Upper lobe of left lung (tissue), 6 donors: ENCODE data around the gene VEGFB. TPM values are rescaled to one million over a fixed set of nuclear protein-coding genes. Genes with fewer than 3 reads are reported as not detected.

Source experiments
- ATAC-seq, 2 donors: fragments of 200-7000 bp; cut with Tn5 transposase; one replicate each; pipeline ENCODE4 v1.9.1; 2022; ENCODE audit warnings: mild to moderate bottlenecking in 2 of 2, moderate library complexity in 2 of 2; ENCODE audit not compliant: low FRiP score in 2 of 2
- DNase-seq, 2 donors: peaks; one replicate each; pipeline ENCODE4 v3.0.0-alpha.2; 2019 to 2020
- H3K27ac ChIP-seq, 4 donors: fragments of 200-600 bp; sonication (generic); one replicate each; pipeline ENCODE4 v1.5.1; 2016 to 2019
- H3K27me3 ChIP-seq, 4 donors: fragments of 200-600 bp; sonication (generic); one replicate each; pipeline ENCODE4 v1.5.1; 2017 to 2019
- H3K36me3 ChIP-seq, 4 donors: fragments of 200-600 bp; sonication (generic); one replicate each; pipeline ENCODE4 v1.5.1; 2016 to 2019
- H3K4me1 ChIP-seq, 4 donors: fragments of 200-600 bp; sonication (generic); one replicate each; pipeline ENCODE4 v1.5.1; 2018 to 2019
- H3K4me3 ChIP-seq, 4 donors: fragments of 200-600 bp; sonication (generic); one replicate each; pipeline ENCODE4 v1.5.1; 2017 to 2019; ENCODE audit warnings: mild to moderate bottlenecking in 2 of 4, moderate library complexity in 1 of 4
- H3K9me3 ChIP-seq, 4 donors: fragments of 200-600 bp; sonication (generic); one replicate each; pipeline ENCODE4 v1.5.1; 2018 to 2019
- CTCF ChIP-seq, 6 experiments: fragments of 450-650 bp in 4 of 6; fragments of 200-600 bp in 2 of 6; sonication (generic) in 2 of 6; IDR thresholded peaks; one replicate each; pipeline ENCODE4 v1.5.1; 2016 to 2019; ENCODE audit warnings: antibody characterized with exemption in 6 of 6
- EP300 ChIP-seq, 4 donors: sonication (generic); formaldehyde crosslinking; IDR thresholded peaks; one replicate each; pipeline ENCODE4 v1.5.1; 2017; ENCODE audit warnings: antibody characterized with exemption in 4 of 4, control low read depth in 2 of 4
- POLR2A ChIP-seq, 4 donors: fragments of 450-650 bp; IDR thresholded peaks; one replicate each; pipeline ENCODE4 v1.5.1; 2016 to 2017; ENCODE audit warnings: antibody characterized with exemption in 4 of 4, mild to moderate bottlenecking in 2 of 4
- POLR2AphosphoS5 ChIP-seq, 2 donors: sonication (generic); formaldehyde crosslinking; IDR thresholded peaks; one replicate each; pipeline ENCODE4 v1.5.1; 2017; ENCODE audit warnings: antibody characterized with exemption in 2 of 2
- WGBS, 2 donors: methylation state at CpG; one replicate each; pipeline ENCODE4 v1.1.5; 2017 to 2018; 5-methylcytosine and 5-hydroxymethylcytosine counted together
- total RNA-seq, 6 donors: library from RNA; depleted of rRNA in 4 of 6; stranded (reverse); fragments of >200 nt in 4 of 6; gene quantifications; one replicate each; pipeline versions ENCODE4 v1.1.0 to v1.2.1, GENCODE V29; 2016 to 2021
- donor health status: DM: no; HTN: no; CAD: no; lungs with moderate emphysema.
- donor health status: DM: no; HTN: yes; CAD: no; lungs with severe emphysema.

Gene VEGFB
- total RNA-seq, 6 donors from 2014 or later, result 25.1 to 171 (median 124) TPM

- H3K4me3 ChIP-seq, result peak overlapping the region in 1 of 4 donors; percentile 88
- H3K27ac ChIP-seq, result no peak overlapping the region
- no peak for TF ChIP-seq CTCF (IDR thresholded peaks at IDR 0.05)
- no peak for TF ChIP-seq POLR2A (IDR thresholded peaks at IDR 0.05)
- no peak for TF ChIP-seq EP300 (IDR thresholded peaks at IDR 0.05)
- TF ChIP-seq POLR2AphosphoS5 (IDR thresholded peaks at IDR 0.05), result no peak
- peaks cover 16 to 30% (median 24%) of the 10 kb centered on the region in 4 donors for H3K4me1 ChIP-seq
- no peak for DNase-seq
- no peaks in the 10 kb centered on the region for H3K9me3 ChIP-seq
- no peaks in the 10 kb centered on the region for H3K27me3 ChIP-seq
- 88 to 93% methylated on average over 3 of the region's 3 CpGs for WGBS, 2 donors
- no peak for ATAC-seq
- H3K36me3 ChIP-seq, result peaks cover 0 to 17% (median 15%) of the 10 kb centered on the region in 4 donors
Observed at GRCh38 chr11:64283092-64283491, 48.7 kb downstream of the VEGFB start.

GRCh38 chr11:64284048-64284961 lies 49.9 kb downstream of the VEGFB start, which contains the start of gene BAD:
Gene BAD, minus strand, starts transcription at chr11:64284665. Its CDS starts 297 bp downstream, at chr11:64284368.
- WGBS, 2 donors, result 4 to 67% methylated on average over 1 to 32 of the region's 44 CpGs
- peak; percentile 95 to 97 for ATAC-seq
- no peak for TF ChIP-seq EP300 (IDR thresholded peaks at IDR 0.05)
- peak in 1 of 6 experiments; percentile 7 for TF ChIP-seq CTCF (IDR thresholded peaks at IDR 0.05)
- TF ChIP-seq POLR2A (IDR thresholded peaks at IDR 0.05), result peak in 3 of 4 donors; percentile 26 to 84 (median 74)
- TF ChIP-seq POLR2AphosphoS5 (IDR thresholded peaks at IDR 0.05), result peak in 1 of 2 donors; percentile 23

GRCh38 chr11:64284962-64285884 lies 50.8 kb downstream of the VEGFB start, which contains the start of gene GPR137:
Gene GPR137, plus strand, starts transcription at chr11:64285848. Its CDS starts 677 bp downstream, at chr11:64286525.
- DNase-seq, result peak; percentile 89 to 99
- H3K36me3 ChIP-seq, result peaks cover 0 to 10% (median 8%) of the 10 kb centered on the region in 4 donors
- TF ChIP-seq POLR2A (IDR thresholded peaks at IDR 0.05) (peak in 1 of 4 donors; percentile 70), POLR2AphosphoS5 (IDR thresholded peaks at IDR 0.05) (peak; percentile 3 to 29), EP300 (IDR thresholded peaks at IDR 0.05) (no peak), CTCF (IDR thresholded peaks at IDR 0.05) (peak in 3 of 6 experiments; percentile 9 to 35 (median 24))
- peak within 1 kb of the TSS; percentile 59 to 94 (median 86) for H3K4me3 ChIP-seq
- peaks cover 16 to 30% (median 24%) of the 10 kb centered on the region in 4 donors for H3K4me1 ChIP-seq
- peak; percentile 81 to 92 for ATAC-seq
- H3K9me3 ChIP-seq, result no peaks in the 10 kb centered on the region
- 0% methylated on average over 7 to 22 of the region's 102 CpGs for WGBS, 2 donors
- H3K27ac ChIP-seq, result peak within 1 kb of the TSS; percentile 93 to 99 (median 96)
- H3K27me3 ChIP-seq, result no peaks in the 10 kb centered on the region

More at GRCh38 chr11:64284048-64284961, 49.9 kb downstream of the VEGFB start, which contains the start of gene BAD:
- peaks cover 0 to 10% (median 8%) of the 10 kb centered on the region in 4 donors for H3K36me3 ChIP-seq
- H3K4me1 ChIP-seq, result peaks cover 16 to 30% (median 24%) of the 10 kb centered on the region in 4 donors
- H3K4me3 ChIP-seq, result peak within 1 kb of the TSS; percentile 59 to 94 (median 86)
- DNase-seq, result peak; percentile 98 to 99
- H3K27me3 ChIP-seq, result no peaks in the 10 kb centered on the region
- H3K9me3 ChIP-seq, result no peaks in the 10 kb centered on the region
- peak within 1 kb of the TSS; percentile 93 to 99 (median 96) for H3K27ac ChIP-seq
